ENCODE measurements around the gene DOCK3.

DNA sequence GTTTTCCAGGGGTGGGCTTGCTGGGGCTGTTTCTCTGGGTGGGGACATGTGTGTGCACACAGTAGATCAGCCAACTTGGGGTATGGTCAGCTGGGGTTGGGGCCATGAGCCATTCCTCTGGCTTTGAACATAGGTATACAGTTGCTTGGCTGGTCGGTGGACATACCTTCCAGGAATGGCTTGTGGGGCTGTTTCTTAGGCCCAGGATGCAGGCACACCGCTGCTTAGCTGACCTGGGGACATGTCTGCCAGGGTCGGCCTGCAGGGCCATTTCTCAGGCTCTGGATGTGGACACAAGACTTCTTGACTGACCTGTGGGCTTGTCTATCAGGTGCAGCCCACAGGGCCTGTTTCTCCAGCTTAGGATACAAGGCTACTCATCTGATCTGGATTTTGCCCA is 130.6 kb downstream of the DOCK3 start:
- TF ChIP-seq POLR2A (IDR thresholded peaks at IDR 0.05) (no peak), EP300 (IDR thresholded peaks at IDR 0.05) (no peak), POLR2AphosphoS5 (IDR thresholded peaks at IDR 0.05) (no peak)
- TF ChIP-seq, protein P1, sequence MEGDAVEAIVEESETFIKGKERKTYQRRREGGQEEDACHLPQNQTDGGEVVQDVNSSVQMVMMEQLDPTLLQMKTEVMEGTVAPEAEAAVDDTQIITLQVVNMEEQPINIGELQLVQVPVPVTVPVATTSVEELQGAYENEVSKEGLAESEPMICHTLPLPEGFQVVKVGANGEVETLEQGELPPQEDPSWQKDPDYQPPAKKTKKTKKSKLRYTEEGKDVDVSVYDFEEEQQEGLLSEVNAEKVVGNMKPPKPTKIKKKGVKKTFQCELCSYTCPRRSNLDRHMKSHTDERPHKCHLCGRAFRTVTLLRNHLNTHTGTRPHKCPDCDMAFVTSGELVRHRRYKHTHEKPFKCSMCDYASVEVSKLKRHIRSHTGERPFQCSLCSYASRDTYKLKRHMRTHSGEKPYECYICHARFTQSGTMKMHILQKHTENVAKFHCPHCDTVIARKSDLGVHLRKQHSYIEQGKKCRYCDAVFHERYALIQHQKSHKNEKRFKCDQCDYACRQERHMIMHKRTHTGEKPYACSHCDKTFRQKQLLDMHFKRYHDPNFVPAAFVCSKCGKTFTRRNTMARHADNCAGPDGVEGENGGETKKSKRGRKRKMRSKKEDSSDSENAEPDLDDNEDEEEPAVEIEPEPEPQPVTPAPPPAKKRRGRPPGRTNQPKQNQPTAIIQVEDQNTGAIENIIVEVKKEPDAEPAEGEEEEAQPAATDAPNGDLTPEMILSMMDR (IDR thresholded peaks at IDR 0.05) = no peak

Measured in gastroesophageal sphincter (tissue), 3 donors.